GM04504 (cell line): ENCODE results near the gene ANAPC5.

ENCODE experiments used
- DNase-seq: peaks from one replicate; pipeline ENCODE4 v3.0.0-alpha.2; 2012; ENCODE audit warnings: low read depth

ANAPC5 gene

DNA sequence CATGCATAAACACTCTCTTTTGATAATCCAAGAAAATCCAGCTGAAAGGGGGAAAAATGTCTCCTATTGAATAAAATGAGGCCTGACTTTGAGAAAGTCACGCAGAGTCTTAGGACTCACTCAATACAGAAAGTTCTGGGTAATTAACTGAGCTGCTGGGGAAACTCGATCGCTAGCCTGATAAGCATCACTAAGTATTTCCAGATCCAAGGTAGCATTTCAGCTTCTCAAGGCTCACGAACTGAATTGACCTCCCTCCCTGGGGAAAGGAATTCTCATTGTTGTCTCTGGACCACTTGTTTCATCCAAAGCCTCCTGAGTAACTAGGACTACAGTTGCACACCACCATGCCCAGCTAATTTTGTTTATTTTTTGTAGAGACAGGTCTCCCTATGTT, 13.8 kb upstream of the ANAPC5 start:
- DNase-seq, result no peak

DNA sequence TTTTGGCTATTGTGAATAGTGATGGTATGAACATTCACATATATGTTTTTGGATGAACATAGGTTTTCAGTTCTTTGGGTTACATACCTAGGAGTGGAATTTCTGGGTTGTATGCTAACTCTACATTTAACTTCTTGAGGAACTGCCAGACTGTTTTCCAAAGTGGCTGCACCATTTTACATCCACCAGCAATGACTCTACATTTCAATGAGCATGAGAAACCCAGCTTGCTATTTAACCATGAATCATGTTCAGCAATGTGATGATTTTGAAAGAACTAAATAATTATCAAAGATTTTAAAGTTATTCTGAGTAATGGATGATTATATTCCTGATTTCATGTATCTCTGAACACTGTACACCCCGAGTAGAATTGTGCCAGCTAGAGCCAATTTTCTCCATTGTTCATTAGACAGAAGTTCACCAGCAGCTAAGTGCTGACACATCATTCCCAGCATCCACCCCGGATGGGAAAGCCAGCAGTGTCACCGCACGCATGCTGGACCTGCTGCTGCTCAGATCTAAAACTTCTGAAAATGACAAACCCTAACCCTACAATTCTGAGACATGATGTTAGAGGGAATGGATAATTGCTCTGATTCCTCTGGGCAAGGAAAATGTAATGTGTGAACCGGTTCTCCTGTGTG, 13.3 kb upstream of the ANAPC5 start:
- DNase-seq, result no peak

GRCh38 chr12:121364683-121365121, 12.5 kb upstream of the ANAPC5 start:
- DNase-seq, result no peak

DNA sequence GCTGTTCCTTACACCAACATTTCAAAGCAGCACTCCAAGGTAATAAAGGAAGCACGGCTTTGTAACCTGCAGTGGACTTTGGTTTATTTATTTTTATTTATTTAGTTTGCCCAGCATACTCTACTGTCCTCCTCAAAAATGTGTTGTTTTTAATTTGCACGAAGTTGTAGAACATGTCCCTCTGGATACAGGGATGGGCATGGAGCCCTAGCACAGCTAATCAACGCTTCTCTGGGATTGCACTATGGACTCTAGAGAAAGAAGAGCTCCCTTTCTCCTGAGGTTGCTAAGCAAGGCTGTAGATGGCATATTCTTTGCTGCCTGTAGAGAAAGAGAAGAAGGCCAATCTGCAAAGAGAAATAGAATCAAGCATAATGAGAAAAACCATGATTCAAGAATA, 5.9 kb upstream of the ANAPC5 start:
- no peak for DNase-seq

DNA sequence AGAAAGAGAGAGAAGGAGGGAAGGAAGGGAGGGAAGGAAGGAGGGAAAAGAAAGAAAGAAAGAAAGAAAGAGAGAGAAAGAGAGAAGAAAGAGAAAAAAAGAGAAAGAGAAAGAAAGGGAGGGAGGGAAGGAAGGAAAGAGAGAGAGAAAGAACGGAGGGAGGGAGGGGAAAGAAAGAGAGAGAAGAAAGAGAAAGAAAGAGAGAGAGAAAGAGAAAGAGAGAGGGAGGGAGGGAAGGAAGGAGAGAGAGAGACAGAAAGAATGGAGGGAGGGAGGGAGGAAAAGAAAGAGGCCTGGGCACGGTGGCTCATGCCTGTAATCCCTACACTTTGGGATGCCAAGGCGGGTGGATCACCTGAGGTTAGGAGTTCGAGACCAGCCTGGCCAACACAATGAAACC, 5.1 kb upstream of the ANAPC5 start:
- no peak for DNase-seq

DNA sequence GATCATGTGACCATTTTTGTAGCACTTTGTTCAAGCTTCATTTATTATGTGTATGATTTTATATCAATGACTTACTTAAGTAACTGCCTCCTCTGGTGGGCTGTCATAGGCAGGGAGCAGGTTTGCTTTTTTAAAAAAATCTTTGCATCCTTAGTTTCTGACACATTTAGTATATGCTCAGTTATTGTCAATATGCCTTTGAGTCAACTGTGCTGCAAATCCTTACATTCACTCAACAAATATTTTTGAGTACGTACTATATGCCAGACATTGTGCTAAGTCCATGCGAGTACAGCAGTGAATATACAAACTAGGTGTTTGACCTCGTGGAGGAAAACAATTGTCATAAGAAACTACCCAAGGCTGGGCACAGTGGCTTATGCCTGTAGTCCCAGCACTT, 4.4 kb upstream of the ANAPC5 start:
- DNase-seq, result no peak

GRCh38 chr12:121355818-121356217, 3.6 kb upstream of the ANAPC5 start:
- no peak for DNase-seq

DNA sequence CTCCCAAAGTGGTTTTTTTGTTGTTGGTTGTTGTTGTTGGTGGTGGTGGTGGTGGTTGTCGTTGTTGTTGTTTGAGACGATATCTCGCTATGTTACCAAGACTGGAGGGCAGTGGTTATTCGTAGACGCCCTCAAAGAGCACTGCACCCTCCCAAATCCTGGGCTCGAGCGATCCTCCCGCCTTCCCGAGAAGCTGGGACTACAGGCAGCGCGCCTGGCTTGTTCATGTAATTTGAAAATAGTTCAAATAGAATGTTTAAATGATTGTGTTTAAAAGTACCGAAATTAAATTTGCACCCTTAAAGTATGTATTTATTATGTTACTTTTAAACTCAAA, 439 bp upstream of the ANAPC5 start:
- no peak for DNase-seq

GRCh38 chr12:121346747-121347146, 5.5 kb downstream of the ANAPC5 start:
- no peak for DNase-seq

DNA sequence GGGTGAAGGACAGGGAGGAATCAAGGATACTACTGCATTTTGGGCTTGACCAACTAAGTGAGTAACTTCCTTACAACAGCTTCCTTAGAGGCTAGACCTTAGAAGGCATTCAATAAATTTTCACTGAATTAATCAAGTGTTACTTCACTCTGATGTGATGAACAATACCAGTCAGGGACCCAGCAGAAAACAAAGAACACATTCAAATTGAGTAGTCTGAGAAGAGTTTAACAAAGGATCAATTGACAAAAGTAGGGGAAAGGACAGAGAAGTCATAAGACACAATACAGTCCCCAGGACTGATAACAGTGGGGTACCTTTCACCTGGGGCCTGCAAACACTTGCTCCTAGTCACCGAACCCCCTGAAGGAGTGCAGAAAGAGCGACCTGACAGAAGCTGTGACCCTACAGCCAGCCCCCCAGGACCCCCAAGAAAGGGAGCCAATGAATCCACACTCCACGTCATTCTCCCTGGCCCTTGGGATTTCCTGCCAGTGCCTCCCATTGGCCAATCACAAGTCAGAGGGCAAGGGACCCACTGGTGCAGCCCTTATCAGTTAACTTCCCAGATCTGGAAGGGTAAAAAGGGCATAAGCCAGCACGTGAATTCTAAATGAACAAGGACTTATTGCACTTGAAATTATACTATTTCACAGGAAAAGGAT, 6.9 kb downstream of the ANAPC5 start:
- DNase-seq, result no peak

DNA sequence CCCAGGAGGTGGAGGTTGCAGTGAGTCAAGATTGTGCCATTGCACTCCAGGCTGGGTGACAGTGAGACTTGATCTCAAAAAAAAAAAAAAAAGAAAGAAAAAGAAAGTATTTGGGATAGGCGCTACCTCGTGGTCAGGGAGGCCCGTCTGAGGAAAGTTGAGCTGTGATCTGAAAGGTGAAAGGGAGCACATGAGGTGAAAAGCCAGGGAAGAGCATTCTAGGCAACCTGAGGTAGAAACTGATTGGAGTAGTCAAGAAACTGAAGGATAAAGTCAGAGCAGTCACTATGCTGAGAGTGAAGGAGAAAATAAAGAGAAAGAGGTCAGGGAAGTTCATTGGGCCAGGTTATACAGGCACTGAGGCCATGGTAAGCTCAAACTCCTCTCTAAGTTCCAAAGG, 7.7 kb downstream of the ANAPC5 start:
- no peak for DNase-seq

DNA sequence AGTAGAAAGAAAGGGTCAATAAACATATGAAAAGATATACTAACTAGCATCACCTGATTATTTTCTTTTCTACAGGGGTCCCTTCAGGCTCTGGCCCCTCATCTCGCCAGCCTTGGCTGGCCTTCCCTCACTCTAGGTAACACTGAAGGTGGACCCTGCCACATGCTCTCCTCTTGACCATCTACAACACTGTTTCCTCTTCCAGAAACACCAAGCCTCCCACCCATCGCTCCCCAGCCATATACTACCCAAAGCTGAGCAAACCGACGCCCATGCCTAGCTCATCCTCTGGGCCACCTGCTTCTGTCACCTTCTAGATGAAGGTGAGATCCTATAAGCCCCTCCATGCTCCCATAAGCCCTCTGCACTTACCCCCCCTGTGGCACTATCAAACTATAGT, 14.8 kb downstream of the ANAPC5 start:
- DNase-seq, result no peak

GRCh38 chr12:121334513-121335343, 17.5 kb downstream of the ANAPC5 start:
- peak; percentile 49 for DNase-seq

- DNase-seq, result no peak
Measured at GRCh38 chr12:121333747-121334146, 18.5 kb downstream of the ANAPC5 start.

DNA sequence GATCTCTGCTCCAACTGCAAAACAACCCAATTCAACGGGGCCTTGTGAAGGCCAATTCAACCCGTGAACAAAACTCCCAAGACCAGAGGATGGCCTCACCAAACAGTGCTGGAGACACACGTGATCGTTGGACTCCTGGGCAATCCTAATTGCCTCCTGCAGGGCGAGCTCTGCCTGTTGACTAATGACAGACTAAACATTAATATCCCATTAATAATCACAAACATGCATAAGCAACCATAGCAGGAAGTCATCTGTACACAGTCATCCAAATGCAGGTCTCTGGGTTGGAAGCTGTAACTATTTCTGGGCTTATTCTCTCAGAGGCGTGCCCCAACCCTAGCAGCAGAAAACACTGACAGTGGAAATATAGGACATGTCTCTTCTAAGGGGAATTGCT, 21.0 kb downstream of the ANAPC5 start:
- DNase-seq, result no peak

GRCh38 chr12:121330692-121331091, 21.5 kb downstream of the ANAPC5 start:
- DNase-seq, result no peak

DNA sequence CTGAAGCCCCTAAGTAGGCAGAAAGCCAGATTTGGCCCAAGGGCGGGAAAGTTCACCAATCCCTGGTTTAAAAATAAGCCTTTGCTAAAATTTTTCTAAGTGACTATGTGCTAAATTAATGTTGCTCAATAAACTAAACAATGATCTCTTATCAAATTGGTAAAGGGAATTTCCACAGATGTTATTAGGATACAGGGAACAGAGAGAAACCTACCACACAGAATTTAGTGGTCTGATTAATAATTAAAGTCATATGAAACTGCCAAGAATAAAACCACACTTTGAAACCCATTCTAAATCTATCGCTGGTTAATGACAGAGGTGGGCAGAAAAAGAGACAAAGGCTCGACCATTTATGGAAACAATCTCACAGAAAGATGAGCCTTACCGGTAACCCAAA, 22.0 kb downstream of the ANAPC5 start:
- DNase-seq, result no peak

GRCh38 chr12:121328620-121329019, 23.6 kb downstream of the ANAPC5 start:
- no peak for DNase-seq

- DNase-seq, result no peak
Measured at GRCh38 chr12:121326996-121327674, 25.1 kb downstream of the ANAPC5 start.

DNA sequence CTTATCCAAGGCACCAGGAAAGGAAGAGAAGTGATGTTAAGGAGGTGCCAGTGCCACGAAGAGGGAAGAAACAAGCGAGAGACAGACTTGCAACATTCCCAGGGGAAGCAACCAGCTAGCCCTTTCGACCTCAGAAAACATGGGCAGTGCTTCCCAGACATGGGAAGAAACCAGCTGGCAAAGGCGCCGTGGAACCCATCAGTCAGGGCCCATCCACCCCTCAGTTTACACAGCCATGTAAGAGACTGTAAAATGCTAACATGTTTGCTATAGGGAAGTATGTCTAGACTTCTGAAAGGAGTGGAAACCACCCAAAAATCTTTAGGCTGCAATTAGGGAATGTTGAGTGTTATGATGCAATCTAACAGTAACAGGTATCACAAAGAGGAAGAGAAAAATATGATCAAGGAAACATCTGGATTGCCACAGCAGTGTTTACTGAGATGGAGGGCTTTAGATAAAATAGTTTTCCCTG, 26.3 kb downstream of the ANAPC5 start:
- DNase-seq, result no peak

DNA sequence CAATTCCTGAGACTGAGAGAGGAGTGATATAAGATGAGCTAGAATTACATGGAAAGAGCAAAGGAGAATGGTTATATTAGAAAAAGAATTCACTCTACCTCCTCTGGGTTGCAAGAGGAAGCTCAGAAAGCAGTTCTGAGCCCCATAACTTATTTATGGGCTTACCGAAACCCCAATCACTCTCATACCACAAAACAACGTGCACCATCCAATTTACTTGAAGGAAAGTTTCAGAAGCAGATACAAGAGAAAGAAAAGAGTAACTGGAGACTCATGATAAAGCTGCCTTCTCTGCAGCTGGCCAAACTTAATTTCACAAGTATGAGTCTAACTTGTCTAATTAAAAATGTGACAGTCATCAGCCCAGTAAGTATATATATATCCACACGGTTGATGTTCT, 28.3 kb downstream of the ANAPC5 start:
- DNase-seq, result no peak

- DNase-seq, result no peak
Measured at GRCh38 chr12:121318121-121318520, 34.1 kb downstream of the ANAPC5 start.

DNA sequence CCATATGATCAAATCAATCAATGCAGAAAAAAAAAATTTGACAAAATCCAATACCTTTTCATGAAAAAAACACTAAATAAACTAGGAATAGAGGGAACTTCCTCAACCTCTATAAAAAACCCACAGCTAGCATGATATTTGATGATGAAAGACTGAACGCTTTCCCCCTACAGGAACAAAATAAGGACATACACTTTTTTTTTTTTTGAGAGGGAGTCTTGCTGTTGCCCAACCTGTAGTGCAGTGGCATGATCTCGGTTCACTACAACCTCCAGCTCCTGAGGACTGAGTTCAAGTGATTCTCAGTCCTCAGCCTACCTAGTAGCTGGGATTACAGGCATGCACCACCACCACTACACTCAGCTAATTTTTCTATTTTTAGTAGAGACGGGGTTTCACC, 37.8 kb downstream of the ANAPC5 start:
- DNase-seq, result no peak
